DND-41 (cell line): ENCODE results near the gene VPS35.

ENCODE experiments used
- ATAC-seq: fragments of 200-7000 bp; cut with Tn5 transposase; 3 replicates; pipeline ENCODE4 v1.9.1; 2021; ENCODE audit warnings: low read depth; ENCODE audit not compliant: insufficient read depth
- DNase-seq: peaks from one replicate; pipeline ENCODE4 v3.0.0-alpha.2; 2020
- H2AFZ ChIP-seq: 2 replicates; pipeline ENCODE4 v1.6.0; 2012; ENCODE audit warnings: low read depth, low read length
- H3K27ac ChIP-seq: 2 replicates; pipeline ENCODE4 v1.5.1; 2012; ENCODE audit warnings: low read length, inconsistent platforms
- H3K27me3 ChIP-seq: fragments of 200-600 bp; sonication (generic); 2 replicates; pipeline ENCODE4 v1.6.0; 2012; ENCODE audit warnings: low read length, mild to moderate bottlenecking, inconsistent platforms; ENCODE audit not compliant: insufficient read depth, poor library complexity
- H3K36me3 ChIP-seq: 2 replicates; pipeline ENCODE4 v1.5.1; 2012; ENCODE audit warnings: low read length, inconsistent platforms; ENCODE audit not compliant: insufficient read depth
- H3K4me1 ChIP-seq: 2 replicates; pipeline ENCODE4 v1.5.1; 2012; ENCODE audit warnings: mild to moderate bottlenecking, low read length; ENCODE audit not compliant: insufficient read depth
- H3K4me2 ChIP-seq: 2 replicates; pipeline ENCODE4 v1.6.0; 2012; ENCODE audit warnings: mild to moderate bottlenecking, moderate library complexity, low read length, inconsistent platforms; ENCODE audit not compliant: insufficient read depth
- H3K4me3 ChIP-seq, 2 experiments: fragments of 200-600 bp in 1 of 2; shearing (Covaris generic) in 1 of 2; 2 replicates each; pipeline ENCODE4 v1.5.1; 2012 to 2016; ENCODE audit warnings: inconsistent platforms in 2 of 2, low read length in 2 of 2, mild to moderate bottlenecking in 2 of 2, low read depth in 1 of 2, moderate library complexity in 1 of 2
- H3K79me2 ChIP-seq: 2 replicates; pipeline ENCODE4 v1.6.0; 2012; ENCODE audit warnings: low read length, inconsistent platforms; ENCODE audit not compliant: insufficient read depth
- H3K9ac ChIP-seq: 2 replicates; pipeline ENCODE4 v1.6.0; 2012; ENCODE audit warnings: low read depth, mild to moderate bottlenecking, inconsistent platforms, low read length, moderate library complexity
- H3K9me3 ChIP-seq: 2 replicates; pipeline ENCODE4 v1.5.1; 2012; ENCODE audit warnings: low read length, moderate library complexity, mild to moderate bottlenecking, inconsistent platforms; ENCODE audit not compliant: insufficient read depth, severe bottlenecking
- H4K20me1 ChIP-seq: 2 replicates; pipeline ENCODE4 v1.6.0; 2012; ENCODE audit warnings: low read length; ENCODE audit not compliant: insufficient read depth
- EZH2 ChIP-seq: IDR thresholded peaks from 3 replicates; pipeline ENCODE4 v1.6.1; 2012; ENCODE audit warnings: borderline replicate concordance, low read depth, mild to moderate bottlenecking, moderate library complexity, low read length, inconsistent platforms; ENCODE audit not compliant: severe bottlenecking
- TF ChIP-seq, protein P1 (sequence below): IDR thresholded peaks from 2 replicates; pipeline ENCODE4 v1.5.1; 2012; ENCODE audit warnings: borderline replicate concordance, low read length, moderate library complexity, mild to moderate bottlenecking; ENCODE audit not compliant: poor library complexity, severe bottlenecking; ENCODE audit errors: extremely low read depth

The VPS35 gene

DNA sequence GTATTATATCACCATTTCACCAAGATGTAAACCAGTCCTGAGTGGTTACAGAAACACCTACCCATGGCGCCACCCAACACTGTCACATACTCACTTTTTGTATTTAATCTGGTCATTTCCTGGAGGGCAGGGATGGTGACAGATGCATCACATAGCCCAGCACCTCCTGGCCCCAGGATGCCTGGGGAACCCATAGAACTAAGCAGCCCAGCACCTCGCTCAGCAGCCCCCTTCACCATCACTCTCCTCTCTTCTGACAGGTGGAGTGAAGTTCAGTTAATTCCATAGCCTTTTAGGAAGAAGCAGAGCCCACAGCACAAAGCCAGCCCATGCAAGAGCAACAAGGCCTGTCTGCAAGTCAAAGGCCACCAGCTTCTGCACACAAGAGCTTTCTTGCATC lies 31.6 kb upstream of the VPS35 start:
- ATAC-seq (no peak), DNase-seq (no peak)
- no peaks in the 10 kb centered on the region for H3K79me2 ChIP-seq
- H3K36me3 ChIP-seq, result no peaks in the 10 kb centered on the region
- peaks cover 3% of the 10 kb centered on the region for H3K9me3 ChIP-seq
- TF ChIP-seq, protein P1, sequence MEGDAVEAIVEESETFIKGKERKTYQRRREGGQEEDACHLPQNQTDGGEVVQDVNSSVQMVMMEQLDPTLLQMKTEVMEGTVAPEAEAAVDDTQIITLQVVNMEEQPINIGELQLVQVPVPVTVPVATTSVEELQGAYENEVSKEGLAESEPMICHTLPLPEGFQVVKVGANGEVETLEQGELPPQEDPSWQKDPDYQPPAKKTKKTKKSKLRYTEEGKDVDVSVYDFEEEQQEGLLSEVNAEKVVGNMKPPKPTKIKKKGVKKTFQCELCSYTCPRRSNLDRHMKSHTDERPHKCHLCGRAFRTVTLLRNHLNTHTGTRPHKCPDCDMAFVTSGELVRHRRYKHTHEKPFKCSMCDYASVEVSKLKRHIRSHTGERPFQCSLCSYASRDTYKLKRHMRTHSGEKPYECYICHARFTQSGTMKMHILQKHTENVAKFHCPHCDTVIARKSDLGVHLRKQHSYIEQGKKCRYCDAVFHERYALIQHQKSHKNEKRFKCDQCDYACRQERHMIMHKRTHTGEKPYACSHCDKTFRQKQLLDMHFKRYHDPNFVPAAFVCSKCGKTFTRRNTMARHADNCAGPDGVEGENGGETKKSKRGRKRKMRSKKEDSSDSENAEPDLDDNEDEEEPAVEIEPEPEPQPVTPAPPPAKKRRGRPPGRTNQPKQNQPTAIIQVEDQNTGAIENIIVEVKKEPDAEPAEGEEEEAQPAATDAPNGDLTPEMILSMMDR, result no peak
- no peak for TF ChIP-seq EZH2
- no peaks in the 10 kb centered on the region for H3K27me3 ChIP-seq
- H3K4me3 ChIP-seq, result no peak overlapping the region
- no peaks in the 10 kb centered on the region for H3K4me1 ChIP-seq
- no peak overlapping the region for H2AFZ ChIP-seq
- H3K9ac ChIP-seq, result no peak overlapping the region
- H3K4me2 ChIP-seq, result no peak overlapping the region
- no peak overlapping the region for H3K27ac ChIP-seq
- H4K20me1 ChIP-seq, result no peaks in the 10 kb centered on the region

DNA sequence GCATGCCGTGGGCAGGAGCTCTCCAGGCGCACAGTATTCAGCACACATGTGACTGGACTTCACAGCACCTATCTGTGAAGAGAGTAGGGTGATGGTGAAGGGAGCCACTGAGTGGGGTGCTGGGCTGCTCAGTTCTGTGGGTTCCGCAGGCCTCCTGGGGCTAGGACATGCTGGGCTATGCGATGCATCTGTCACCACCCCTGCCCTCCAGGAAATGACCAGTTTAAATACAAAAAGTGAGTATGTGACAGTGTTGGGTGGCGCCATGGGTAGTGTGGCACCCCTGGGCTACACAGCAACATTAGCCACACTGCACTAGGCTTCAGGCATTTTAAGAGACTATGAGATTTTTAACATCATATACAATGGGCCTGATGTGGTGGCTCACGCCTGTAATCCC lies 30.6 kb upstream of the VPS35 start:
- H3K79me2 ChIP-seq, result no peaks in the 10 kb centered on the region
- H3K36me3 ChIP-seq, result no peaks in the 10 kb centered on the region
- H2AFZ ChIP-seq, result no peak overlapping the region
- no peak for DNase-seq
- H3K4me2 ChIP-seq, result no peak overlapping the region
- no peaks in the 10 kb centered on the region for H3K27me3 ChIP-seq
- no peak overlapping the region for H3K4me3 ChIP-seq
- ATAC-seq, result no peak
- H3K27ac ChIP-seq, result no peak overlapping the region
- H3K9ac ChIP-seq, result no peak overlapping the region
- H4K20me1 ChIP-seq, result no peaks in the 10 kb centered on the region
- no peaks in the 10 kb centered on the region for H3K4me1 ChIP-seq
- H3K9me3 ChIP-seq, result no peaks in the 10 kb centered on the region
- no peak for TF ChIP-seq EZH2
- TF ChIP-seq, protein P1, result no peak

DNA sequence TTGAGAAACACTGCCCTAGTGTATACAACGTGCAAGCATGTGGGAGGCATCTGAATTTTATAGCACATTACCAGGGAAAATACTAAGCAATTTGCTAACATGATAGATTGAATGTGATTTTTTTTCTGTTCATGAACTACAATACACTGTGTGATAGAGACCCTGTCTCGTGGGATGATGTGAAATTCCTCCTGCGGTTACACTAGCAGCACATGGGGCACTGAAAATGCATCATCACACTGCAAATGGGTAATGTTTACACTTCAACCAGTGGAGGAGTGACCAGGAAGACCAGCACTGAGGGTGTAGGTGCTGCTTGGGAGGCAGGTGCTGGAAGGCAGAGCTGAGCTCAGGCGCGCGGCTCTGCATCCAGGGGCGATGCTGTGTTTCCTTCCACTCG lies 29.2 kb upstream of the VPS35 start:
- no peak overlapping the region for H2AFZ ChIP-seq
- H3K9ac ChIP-seq, result no peak overlapping the region
- TF ChIP-seq, protein P1, result no peak
- no peak for TF ChIP-seq EZH2
- ATAC-seq (no peak), DNase-seq (no peak)
- H3K27me3 ChIP-seq, result no peaks in the 10 kb centered on the region
- H3K79me2 ChIP-seq, result no peaks in the 10 kb centered on the region
- H3K27ac ChIP-seq, result no peak overlapping the region
- no peak overlapping the region for H3K4me3 ChIP-seq
- no peaks in the 10 kb centered on the region for H3K9me3 ChIP-seq
- H3K4me1 ChIP-seq, result no peaks in the 10 kb centered on the region
- no peaks in the 10 kb centered on the region for H4K20me1 ChIP-seq
- no peaks in the 10 kb centered on the region for H3K36me3 ChIP-seq
- no peak overlapping the region for H3K4me2 ChIP-seq

DNA sequence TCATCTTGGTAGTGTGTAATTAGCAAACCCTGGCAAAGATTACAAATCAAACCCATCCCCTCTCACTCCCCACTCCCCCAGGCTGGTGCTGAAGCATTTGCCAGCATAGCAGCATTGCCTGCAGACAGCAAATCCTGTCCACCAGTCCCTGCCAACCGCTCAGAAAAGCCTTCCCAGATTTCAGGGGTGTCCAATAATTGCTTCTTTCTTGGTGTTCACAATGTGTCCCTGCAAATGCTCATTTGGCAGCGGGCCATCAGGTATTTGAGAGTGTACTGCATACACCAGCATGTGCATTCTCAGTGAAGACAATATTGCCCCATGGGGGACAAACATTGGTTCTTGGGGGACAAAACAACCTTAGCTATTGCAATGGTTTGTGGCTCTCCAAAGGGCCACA lies 28.7 kb upstream of the VPS35 start:
- Histone ChIP-seq H3K4me2 (no peak overlapping the region), H2AFZ (no peak overlapping the region), H3K9me3 (no peaks in the 10 kb centered on the region), H3K27ac (no peak overlapping the region), H3K36me3 (no peaks in the 10 kb centered on the region), H3K79me2 (no peaks in the 10 kb centered on the region), H3K4me3 (no peak overlapping the region), H3K27me3 (no peaks in the 10 kb centered on the region), H4K20me1 (no peaks in the 10 kb centered on the region), H3K9ac (no peak overlapping the region), H3K4me1 (no peaks in the 10 kb centered on the region)
- TF ChIP-seq EZH2, result no peak
- TF ChIP-seq, protein P1, result no peak
- DNase-seq, result no peak
- no peak for ATAC-seq
